ENCODE measurements around the gene SH3RF3.
"Not testable (repeated sequence)": the region's sequence is repeated elsewhere in the genome, so short reads cannot be mapped to it uniquely, and the experiment has no call there.

SH3RF3 gene

DNA sequence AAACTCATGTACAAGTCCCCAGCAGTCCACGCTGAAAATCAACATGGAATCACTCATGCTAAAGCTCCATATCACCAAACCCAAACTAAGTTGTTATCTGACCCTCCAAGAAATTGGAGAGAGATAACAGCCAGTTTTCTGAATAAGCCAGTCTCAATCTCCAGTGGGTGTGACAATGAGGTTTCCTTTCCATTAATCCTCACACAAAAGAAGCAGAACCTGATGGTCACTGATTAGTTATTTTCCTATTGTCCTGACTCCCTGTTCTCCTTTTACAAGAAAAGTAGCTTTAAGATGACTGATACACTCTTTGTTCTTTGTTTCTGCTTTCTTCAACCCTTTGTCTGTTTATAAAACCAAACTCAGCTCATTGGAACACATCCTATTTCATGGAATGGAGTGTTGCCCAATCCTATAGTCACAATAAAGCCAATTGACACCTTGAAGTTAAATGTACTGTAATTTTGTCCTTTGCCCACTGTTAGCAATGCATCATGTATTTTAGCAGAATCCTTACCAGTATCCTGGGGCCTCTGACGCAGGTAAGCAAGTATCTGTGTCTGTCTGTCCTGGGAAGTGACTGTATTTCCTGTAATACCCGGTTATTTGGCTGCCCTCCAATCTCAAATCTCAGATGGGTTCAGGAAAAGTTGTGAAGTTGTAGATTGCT lies 30.6 kb upstream of the SH3RF3 start:
- H3K4me3 ChIP-seq (ENCODE audit: low read depth, low read length): no peak overlapping the region
- TF ChIP-seq, protein P1, sequence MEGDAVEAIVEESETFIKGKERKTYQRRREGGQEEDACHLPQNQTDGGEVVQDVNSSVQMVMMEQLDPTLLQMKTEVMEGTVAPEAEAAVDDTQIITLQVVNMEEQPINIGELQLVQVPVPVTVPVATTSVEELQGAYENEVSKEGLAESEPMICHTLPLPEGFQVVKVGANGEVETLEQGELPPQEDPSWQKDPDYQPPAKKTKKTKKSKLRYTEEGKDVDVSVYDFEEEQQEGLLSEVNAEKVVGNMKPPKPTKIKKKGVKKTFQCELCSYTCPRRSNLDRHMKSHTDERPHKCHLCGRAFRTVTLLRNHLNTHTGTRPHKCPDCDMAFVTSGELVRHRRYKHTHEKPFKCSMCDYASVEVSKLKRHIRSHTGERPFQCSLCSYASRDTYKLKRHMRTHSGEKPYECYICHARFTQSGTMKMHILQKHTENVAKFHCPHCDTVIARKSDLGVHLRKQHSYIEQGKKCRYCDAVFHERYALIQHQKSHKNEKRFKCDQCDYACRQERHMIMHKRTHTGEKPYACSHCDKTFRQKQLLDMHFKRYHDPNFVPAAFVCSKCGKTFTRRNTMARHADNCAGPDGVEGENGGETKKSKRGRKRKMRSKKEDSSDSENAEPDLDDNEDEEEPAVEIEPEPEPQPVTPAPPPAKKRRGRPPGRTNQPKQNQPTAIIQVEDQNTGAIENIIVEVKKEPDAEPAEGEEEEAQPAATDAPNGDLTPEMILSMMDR (IDR thresholded peaks at IDR 0.05; ENCODE audit: borderline replicate concordance, insufficient read depth, low read depth, low read length): no peak

DNA sequence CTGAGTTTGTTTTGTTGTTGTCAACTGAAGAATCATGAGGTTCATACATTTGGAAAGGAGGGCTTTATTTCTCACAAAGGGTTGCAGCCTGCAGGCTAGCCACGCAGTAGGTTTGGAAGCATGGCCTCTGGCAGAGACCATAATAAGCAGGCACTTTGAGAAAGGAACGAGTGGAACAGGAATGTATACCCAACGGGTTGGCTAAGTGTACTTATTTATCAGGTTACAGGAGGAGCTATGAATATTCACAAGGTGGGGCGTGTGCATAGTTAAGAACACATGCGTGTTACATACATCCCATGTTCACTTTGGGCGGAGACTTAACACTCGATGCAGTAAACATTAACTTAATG lies 30.1 kb upstream of the SH3RF3 start:
- TF ChIP-seq, protein P1 (IDR thresholded peaks at IDR 0.05; ENCODE audit: borderline replicate concordance, insufficient read depth, low read depth, low read length): no peak
- no peak overlapping the region for H3K4me3 ChIP-seq (ENCODE audit: low read depth, low read length)

DNA sequence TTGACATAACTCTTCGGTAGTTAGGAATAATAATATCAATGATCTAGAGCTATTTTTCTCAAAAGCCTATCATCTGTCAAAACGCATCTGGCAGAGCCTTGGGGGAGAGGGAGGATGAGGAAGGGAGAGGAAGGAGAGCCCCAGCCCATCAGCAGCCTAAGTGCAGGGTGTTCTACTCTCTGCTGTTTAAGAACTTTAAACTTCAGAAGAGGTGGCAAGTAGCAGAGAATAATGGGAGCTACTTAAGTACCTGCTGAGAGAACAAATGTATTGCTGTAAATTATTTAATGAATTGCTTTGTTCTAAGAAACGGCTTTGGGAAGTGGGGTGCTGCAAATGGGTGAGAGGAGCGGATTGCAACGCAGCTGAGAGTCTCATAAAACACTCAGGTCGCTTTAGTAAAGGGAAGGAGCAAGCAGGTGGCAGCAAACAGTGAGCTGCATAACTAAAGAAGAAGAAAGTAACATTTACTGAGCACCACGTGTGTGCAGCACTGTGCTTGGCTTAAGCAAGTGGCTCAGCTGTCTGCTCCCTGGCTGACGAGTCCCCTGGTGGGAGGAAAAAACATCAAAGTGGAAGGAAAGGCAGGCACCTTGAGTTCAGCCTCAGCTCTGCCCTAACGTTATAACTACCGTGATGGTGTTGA lies 26.3 kb upstream of the SH3RF3 start:
- H3K4me3 ChIP-seq (ENCODE audit: low read depth, low read length): no peak overlapping the region
- TF ChIP-seq, protein P1 (IDR thresholded peaks at IDR 0.05; ENCODE audit: borderline replicate concordance, insufficient read depth, low read depth, low read length): no peak

DNA sequence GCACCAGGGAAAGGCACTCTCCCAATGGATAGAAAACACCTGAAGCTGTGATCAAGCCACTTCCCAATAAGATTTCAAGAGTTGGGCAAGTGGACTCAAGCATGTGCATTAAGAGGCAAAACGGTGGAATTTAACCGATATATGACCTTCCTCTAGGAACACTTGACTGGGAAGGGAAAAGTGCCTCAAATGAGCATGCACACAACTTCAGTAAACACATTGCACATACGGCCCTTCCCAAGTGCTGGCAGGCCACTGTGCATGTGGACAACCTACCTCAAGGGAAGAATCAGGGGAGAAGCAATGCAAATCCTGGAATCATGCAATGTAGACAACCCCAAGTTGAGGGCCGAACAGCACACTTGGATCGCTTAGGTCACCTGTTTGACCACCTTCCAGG lies 23.9 kb upstream of the SH3RF3 start:
- no peak overlapping the region for H3K4me3 ChIP-seq (ENCODE audit: low read depth, low read length)
- TF ChIP-seq, protein P1 (IDR thresholded peaks at IDR 0.05; ENCODE audit: borderline replicate concordance, insufficient read depth, low read depth, low read length): no peak

DNA sequence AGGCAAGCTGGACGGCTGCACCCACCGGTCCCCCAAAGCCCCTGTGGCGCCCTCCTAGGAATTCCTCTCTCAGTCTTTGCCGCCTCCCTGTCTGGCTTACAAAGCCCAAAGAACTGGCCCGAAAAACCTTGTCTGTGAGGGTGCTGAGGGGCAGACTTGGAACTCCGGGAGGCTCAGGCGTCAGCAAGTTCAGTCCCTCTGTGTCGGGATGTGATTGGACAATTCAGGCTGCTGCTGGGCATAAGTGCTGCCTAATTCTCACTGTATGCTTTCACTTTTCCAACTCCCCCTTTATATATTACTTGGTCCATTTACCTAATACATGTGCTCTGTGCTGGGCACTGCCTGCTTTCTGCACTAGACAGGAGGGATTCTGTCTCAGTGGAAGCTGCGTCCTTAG lies 20.3 kb upstream of the SH3RF3 start:
- H3K4me3 ChIP-seq (ENCODE audit: low read depth, low read length): no peak overlapping the region
- TF ChIP-seq, protein P1 (IDR thresholded peaks at IDR 0.05; ENCODE audit: borderline replicate concordance, insufficient read depth, low read depth, low read length): no peak

DNA sequence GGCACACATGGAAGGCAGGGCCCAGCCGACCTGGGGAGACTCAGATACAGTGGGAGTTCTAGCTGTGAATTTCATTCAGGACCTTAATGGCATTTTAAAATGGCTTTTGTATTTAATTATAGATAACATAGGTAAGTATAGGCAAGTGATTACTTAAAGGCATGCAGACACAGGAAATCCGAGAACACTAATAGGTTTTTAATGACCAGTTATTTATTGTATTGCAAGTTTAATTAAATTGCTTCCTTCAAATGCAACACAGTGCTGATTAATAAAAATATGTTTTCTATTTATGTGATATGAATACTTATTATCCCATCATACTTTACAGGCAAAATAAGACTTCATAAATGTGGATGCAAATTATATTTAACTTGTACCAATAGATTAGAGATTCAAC lies 19.7 kb upstream of the SH3RF3 start:
- H3K4me3 ChIP-seq (ENCODE audit: low read depth, low read length): no peak overlapping the region
- TF ChIP-seq, protein P1 (IDR thresholded peaks at IDR 0.05; ENCODE audit: borderline replicate concordance, insufficient read depth, low read depth, low read length): no peak

DNA sequence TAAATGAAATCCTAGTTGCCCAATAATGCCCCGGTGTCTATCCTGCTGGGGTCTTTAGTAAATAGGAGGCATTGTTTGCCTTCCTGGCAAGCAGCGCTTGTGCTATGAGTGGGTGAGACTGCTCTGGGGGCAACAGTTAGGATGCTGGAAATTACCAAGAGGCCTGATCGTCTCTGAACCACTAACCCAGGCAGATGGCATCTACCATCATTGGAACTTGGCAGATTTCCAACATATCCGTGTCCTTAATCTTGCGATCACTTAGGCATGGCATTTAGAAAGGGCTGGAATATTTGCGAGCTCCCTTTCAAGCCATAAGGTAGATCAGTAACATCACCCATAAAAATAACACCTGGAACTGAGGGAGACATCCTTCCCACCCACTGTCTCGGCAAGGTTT lies 18.8 kb upstream of the SH3RF3 start:
- H3K4me3 ChIP-seq (ENCODE audit: low read depth, low read length): no peak overlapping the region
- TF ChIP-seq, protein P1 (IDR thresholded peaks at IDR 0.05; ENCODE audit: borderline replicate concordance, insufficient read depth, low read depth, low read length): no peak

DNA sequence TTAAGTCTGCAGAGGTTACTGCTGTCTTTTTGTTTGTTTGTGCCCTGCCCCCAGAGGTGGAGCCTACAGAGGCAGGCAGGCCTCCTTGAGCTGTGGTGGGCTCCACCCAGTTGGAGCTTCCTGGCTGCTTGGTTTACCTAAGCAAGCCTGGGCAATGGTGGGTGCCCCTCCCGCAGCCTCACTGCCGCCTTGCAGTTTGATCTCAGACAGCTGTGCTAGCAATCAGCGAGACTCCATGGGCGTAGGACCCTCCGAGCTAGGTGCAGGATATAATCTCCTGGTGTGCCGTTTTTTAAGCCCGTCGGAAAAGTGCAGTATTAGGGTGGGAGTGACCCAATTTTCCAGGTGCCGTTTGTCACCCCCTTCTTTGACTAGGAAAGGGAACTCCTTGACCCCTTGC lies 11.8 kb upstream of the SH3RF3 start:
- H3K4me3 ChIP-seq (ENCODE audit: low read depth, low read length): not testable (repeated sequence)
